ENCODE results near the gene USP8.
A peak's percentile ranks its signal among the peaks of the same experiment; 100 is the strongest.
"Not testable (repeated sequence)": the region's sequence is repeated elsewhere in the genome, so short reads cannot be mapped to it uniquely, and the experiment has no call there.

USP8 gene

GRCh38 chr15:50424066-50424890, at the start of gene USP8:
TSS of gene USP8 (plus strand) at chr15:50424405. CDS start at chr15:50439074, 14,669 bp downstream.
- TF ChIP-seq ZNF565 (CRISPR knock-in tag; conservative IDR thresholded peaks at IDR 0.05; ENCODE audit: low read depth) (no peak), PATZ1 (CRISPR knock-in tag; IDR thresholded peaks at IDR 0.05; ENCODE audit: borderline replicate concordance) (no peak), ZFP3 (CRISPR knock-in tag; IDR thresholded peaks at IDR 0.05) (no peak), OSR1 (CRISPR knock-in tag; IDR thresholded peaks at IDR 0.05) (no peak), ZNF70 (CRISPR knock-in tag; IDR thresholded peaks at IDR 0.05) (no peak), CSRNP3 (CRISPR knock-in tag; IDR thresholded peaks at IDR 0.05) (no peak), ZC3H10 (CRISPR knock-in tag; IDR thresholded peaks at IDR 0.05) (no peak), CREB5 (CRISPR knock-in tag; IDR thresholded peaks at IDR 0.05; ENCODE audit: low read depth) (no peak), ARNTL (CRISPR knock-in tag; IDR thresholded peaks at IDR 0.05; ENCODE audit: borderline replicate concordance, low read depth) (no peak), ZNF8 (CRISPR knock-in tag; IDR thresholded peaks at IDR 0.05) (no peak), ISL1 (CRISPR knock-in tag; IDR thresholded peaks at IDR 0.05) (no peak), ZFP30 (CRISPR knock-in tag; IDR thresholded peaks at IDR 0.05) (no peak), POU6F1 (CRISPR knock-in tag; IDR thresholded peaks at IDR 0.05; ENCODE audit: borderline replicate concordance, low read depth) (no peak), CSDC2 (CRISPR knock-in tag; IDR thresholded peaks at IDR 0.05) (no peak), RARB (CRISPR knock-in tag; IDR thresholded peaks at IDR 0.05) (no peak), PPARA (CRISPR knock-in tag; IDR thresholded peaks at IDR 0.05; ENCODE audit: borderline replicate concordance) (no peak), ESRRG (CRISPR knock-in tag; IDR thresholded peaks at IDR 0.05) (no peak), SNAI2 (CRISPR knock-in tag; IDR thresholded peaks at IDR 0.05) (no peak), BACH2 (CRISPR knock-in tag; IDR thresholded peaks at IDR 0.05; ENCODE audit: borderline replicate concordance) (no peak)
- ATAC-seq = peak; percentile 97

- no peak for ATAC-seq
- TF ChIP-seq ZFP3 (CRISPR knock-in tag; IDR thresholded peaks at IDR 0.05) (no peak), ESRRG (CRISPR knock-in tag; IDR thresholded peaks at IDR 0.05) (no peak), PPARA (CRISPR knock-in tag; IDR thresholded peaks at IDR 0.05; ENCODE audit: borderline replicate concordance) (no peak), CSRNP3 (CRISPR knock-in tag; IDR thresholded peaks at IDR 0.05) (no peak), SNAI2 (CRISPR knock-in tag; IDR thresholded peaks at IDR 0.05) (no peak)
These were observed 46.1 kb upstream of the USP8 start for GRCh38 chr15:50377867-50378751.

GRCh38 chr15:50378776-50379175, 45.4 kb upstream of the USP8 start:
- TF ChIP-seq CSRNP3 (CRISPR knock-in tag; IDR thresholded peaks at IDR 0.05) (no peak), POU6F1 (CRISPR knock-in tag; IDR thresholded peaks at IDR 0.05; ENCODE audit: borderline replicate concordance, low read depth) (no peak), PATZ1 (CRISPR knock-in tag; IDR thresholded peaks at IDR 0.05; ENCODE audit: borderline replicate concordance) (no peak), RARB (CRISPR knock-in tag; IDR thresholded peaks at IDR 0.05) (no peak), PPARA (CRISPR knock-in tag; IDR thresholded peaks at IDR 0.05; ENCODE audit: borderline replicate concordance) (no peak), OSR1 (CRISPR knock-in tag; IDR thresholded peaks at IDR 0.05) (no peak), ZNF565 (CRISPR knock-in tag; conservative IDR thresholded peaks at IDR 0.05; ENCODE audit: low read depth) (no peak)
- no peak for ATAC-seq

- ATAC-seq = not testable (repeated sequence)
These were observed 44.8 kb upstream of the USP8 start for GRCh38 chr15:50379413-50379812.

Data from SK-N-SH treated with all-trans-retinoic acid at 6 μM for 48 hours (cell line).